ENCODE measurements around the gene FAAP100. TPM values are rescaled to one million over a fixed set of nuclear protein-coding genes. Genes with fewer than 3 reads are reported as not detected.

FAAP100 gene
- total RNA-seq, 2 experiments from 2014 or later, result 40.5 to 42.7 TPM

DNA sequence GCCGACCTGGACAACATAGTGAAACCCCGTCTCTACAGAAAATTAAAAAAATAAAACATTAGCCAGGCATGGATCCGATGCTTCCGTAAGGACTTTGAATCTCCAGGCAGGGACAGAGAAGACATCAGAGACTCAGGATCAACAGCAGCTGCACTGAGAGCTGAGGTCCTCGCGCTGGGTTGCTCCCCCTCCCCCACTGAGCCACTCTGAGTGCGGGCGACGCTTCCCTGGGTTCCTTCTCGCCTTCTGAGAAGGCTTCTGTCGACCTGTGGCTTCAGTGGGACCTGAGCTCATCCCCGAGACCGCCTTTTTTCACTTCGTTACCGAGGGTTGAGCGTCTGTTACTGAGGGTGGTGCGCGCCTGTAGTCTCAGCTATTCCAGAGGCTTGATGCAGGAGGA is 60.0 kb downstream of the FAAP100 start:
- CTCF ChIA-PET, result no interaction called here
- intact Hi-C loops (cut with micrococcal nuclease), result no loop called here
- TF ChIP-seq, protein P1, sequence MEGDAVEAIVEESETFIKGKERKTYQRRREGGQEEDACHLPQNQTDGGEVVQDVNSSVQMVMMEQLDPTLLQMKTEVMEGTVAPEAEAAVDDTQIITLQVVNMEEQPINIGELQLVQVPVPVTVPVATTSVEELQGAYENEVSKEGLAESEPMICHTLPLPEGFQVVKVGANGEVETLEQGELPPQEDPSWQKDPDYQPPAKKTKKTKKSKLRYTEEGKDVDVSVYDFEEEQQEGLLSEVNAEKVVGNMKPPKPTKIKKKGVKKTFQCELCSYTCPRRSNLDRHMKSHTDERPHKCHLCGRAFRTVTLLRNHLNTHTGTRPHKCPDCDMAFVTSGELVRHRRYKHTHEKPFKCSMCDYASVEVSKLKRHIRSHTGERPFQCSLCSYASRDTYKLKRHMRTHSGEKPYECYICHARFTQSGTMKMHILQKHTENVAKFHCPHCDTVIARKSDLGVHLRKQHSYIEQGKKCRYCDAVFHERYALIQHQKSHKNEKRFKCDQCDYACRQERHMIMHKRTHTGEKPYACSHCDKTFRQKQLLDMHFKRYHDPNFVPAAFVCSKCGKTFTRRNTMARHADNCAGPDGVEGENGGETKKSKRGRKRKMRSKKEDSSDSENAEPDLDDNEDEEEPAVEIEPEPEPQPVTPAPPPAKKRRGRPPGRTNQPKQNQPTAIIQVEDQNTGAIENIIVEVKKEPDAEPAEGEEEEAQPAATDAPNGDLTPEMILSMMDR (IDR thresholded peaks at IDR 0.05), result no peak
- peaks cover 2% of the 10 kb centered on the region for H3K27me3 Mint-ChIP-seq
- H3K9me3 Mint-ChIP-seq, result no peaks in the 10 kb centered on the region
- H3K36me3 Mint-ChIP-seq (ENCODE audit: low read depth), result no peaks in the 10 kb centered on the region
- DNase-seq (no peak), ATAC-seq (no peak)
- no peak overlapping the region for H3K4me3 Mint-ChIP-seq
- no peak overlapping the region for H3K27ac Mint-ChIP-seq
- POLR2A ChIA-PET, result interaction anchor here (1.0 to 4.2 kb wide), 2 partner anchors 9 to 16 kb away, joined by 3 to 20 read pairs; no protein-coding TSS in a partner anchor
- peaks cover 11% of the 10 kb centered on the region for H3K4me1 Mint-ChIP-seq (ENCODE audit: low read depth)

- Mint-ChIP-seq H3K36me3 (ENCODE audit: low read depth) (no peaks in the 10 kb centered on the region), H3K4me1 (ENCODE audit: low read depth) (peaks cover 11% of the 10 kb centered on the region), H3K9me3 (no peaks in the 10 kb centered on the region), H3K4me3 (no peak overlapping the region), H3K27ac (no peak overlapping the region), H3K27me3 (peaks cover 2% of the 10 kb centered on the region)
- CTCF ChIA-PET, result no interaction called here
- DNase-seq (no peak), ATAC-seq (no peak)
- TF ChIP-seq, protein P1 (IDR thresholded peaks at IDR 0.05), result no peak
- intact Hi-C loops (cut with micrococcal nuclease), result no loop called here
- POLR2A ChIA-PET, result interaction anchor here (4.2 kb wide), 1 partner anchor 16 kb away, joined by 20 read pairs; no protein-coding TSS in a partner anchor
These were observed 60.4 kb downstream of the FAAP100 start for GRCh38 chr17:81491761-81492160.

DNA sequence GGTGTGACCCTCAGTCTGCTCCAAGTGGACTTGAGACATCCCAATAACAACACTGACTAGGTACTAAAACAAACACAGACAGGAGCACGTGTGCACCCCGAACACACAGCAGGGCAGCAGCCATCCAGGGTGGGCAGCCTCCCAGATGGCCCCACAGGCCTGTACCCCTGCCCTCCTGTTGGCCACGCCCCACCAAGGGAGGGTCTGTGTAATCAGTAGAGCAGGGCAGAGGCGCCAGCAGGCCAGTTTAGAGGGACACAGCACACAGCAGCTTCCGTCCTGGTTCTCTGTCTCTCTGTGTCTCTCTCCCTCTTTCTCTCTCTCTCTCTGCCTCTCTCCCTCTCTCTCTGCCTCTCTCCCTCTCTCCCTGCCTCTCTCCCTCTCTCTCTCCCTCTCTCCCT is 61.0 kb downstream of the FAAP100 start:
- CTCF ChIA-PET, result no interaction called here
- DNase-seq (no peak), ATAC-seq (no peak)
- peaks cover 3% of the 10 kb centered on the region for H3K27me3 Mint-ChIP-seq
- H3K9me3 Mint-ChIP-seq, result no peaks in the 10 kb centered on the region
- H3K4me3 Mint-ChIP-seq, result no peak overlapping the region
- intact Hi-C loops (cut with micrococcal nuclease), result no loop called here
- H3K27ac Mint-ChIP-seq, result no peak overlapping the region
- POLR2A ChIA-PET, result interaction anchor here (4.2 kb wide), 1 partner anchor 17 kb away, joined by 20 read pairs; no protein-coding TSS in a partner anchor
- H3K4me1 Mint-ChIP-seq (ENCODE audit: low read depth), result peaks cover 15% of the 10 kb centered on the region
- TF ChIP-seq, protein P1 (IDR thresholded peaks at IDR 0.05), result no peak
- H3K36me3 Mint-ChIP-seq (ENCODE audit: low read depth), result no peaks in the 10 kb centered on the region

DNA sequence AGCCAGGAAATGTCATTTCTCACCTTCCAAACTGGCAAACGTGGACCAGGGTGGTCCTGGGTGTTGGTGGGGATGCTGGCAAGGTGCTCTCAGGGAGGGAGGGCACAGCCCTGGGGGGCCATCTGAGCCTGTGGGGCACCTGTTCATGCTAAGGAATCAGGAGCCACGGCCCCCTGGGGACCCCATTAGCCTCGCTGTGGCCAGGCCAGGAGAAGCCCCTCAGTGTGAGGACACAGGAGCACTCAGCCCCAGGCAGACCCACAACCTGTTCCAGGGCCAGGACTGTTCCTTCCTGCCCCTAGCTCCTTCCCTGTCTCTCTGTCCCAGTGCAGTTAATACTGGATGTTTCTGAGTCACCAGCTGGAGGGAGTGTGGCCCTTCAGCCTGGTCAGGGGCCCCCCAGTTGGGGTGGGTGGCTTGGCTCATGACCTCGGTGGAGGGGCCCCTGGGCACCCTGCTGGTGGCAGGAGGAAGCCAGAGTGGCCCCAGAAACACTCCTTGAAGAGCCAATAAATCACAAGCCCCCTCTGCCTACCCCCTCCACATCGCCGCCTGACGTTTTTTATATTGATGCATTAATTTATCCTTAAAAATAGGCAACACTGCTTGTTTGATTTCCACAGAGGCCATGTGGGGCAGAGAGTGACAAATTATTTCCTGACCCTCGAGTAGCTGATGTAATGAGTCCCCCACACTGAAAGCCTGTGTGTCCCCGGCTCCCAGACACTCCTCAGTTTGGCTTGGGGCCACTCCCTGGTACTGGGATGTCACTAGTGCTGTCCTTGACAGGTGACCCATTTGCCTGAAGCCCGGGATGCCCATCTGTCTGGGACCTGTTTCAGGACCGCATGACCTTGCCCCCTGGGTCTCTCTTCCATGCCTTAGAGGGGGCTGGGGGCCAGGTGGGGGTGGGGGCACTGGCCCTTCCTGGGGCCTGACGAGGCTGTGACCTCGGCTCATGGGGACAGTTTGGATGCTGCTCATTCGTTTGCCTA is 61.9 kb downstream of the FAAP100 start:
- DNase-seq, result no peak
- intact Hi-C loops (cut with micrococcal nuclease), result loop anchor here (10.0 kb wide), 1 partner anchor 195 kb away; the partner anchor contains the start of gene SLC38A10
- peaks cover 18% of the 10 kb centered on the region for H3K4me1 Mint-ChIP-seq (ENCODE audit: low read depth)
- CTCF ChIA-PET, result interaction anchor here (1.0 kb wide), 2 partner anchors 78 to 199 kb away, joined by 3 read pairs; no protein-coding TSS in a partner anchor
- H3K9me3 Mint-ChIP-seq, result no peaks in the 10 kb centered on the region
- TF ChIP-seq, protein P1 (IDR thresholded peaks at IDR 0.05), result no peak
- POLR2A ChIA-PET, result interaction anchor here (0.6 to 4.2 kb wide), 7 partner anchors 9 to 252 kb away, joined by 3 to 33 read pairs (median 7); partner anchors contain the start of gene ACTG1
- H3K36me3 Mint-ChIP-seq (ENCODE audit: low read depth), result no peaks in the 10 kb centered on the region
- H3K4me3 Mint-ChIP-seq, result peak overlapping the region; percentile 63
- peaks cover 6% of the 10 kb centered on the region for H3K27me3 Mint-ChIP-seq
- ATAC-seq, result no peak
- H3K27ac Mint-ChIP-seq, result peak overlapping the region; percentile 16

Other genes with a start within 250 kb of the FAAP100 start
- gene BAHCC1, start 156.9 kb downstream of the FAAP100 start, total RNA-seq, result under 1 TPM; 0.40 to 0.65 TPM
- 1,000 to 10,000 TPM; 4,606 to 4,756 TPM for gene ACTG1, start 39.6 kb downstream of the FAAP100 start, total RNA-seq
- gene FSCN2, start 24.0 kb downstream of the FAAP100 start, total RNA-seq, result under 1 TPM in 1 of 2 experiments, not detected in 1; 0.32 TPM
- gene NPLOC4, start 84.8 kb upstream of the FAAP100 start, total RNA-seq, result 10 to 100 TPM; 75.9 to 87.7 TPM
- gene TSPAN10, start 84.8 kb upstream of the FAAP100 start, total RNA-seq, result under 1 TPM; 0.18 to 0.22 TPM
- 10 to 100 TPM in 1 of 2 experiments, 1 to 10 TPM in 1; 8.9 to 11.4 TPM for gene PDE6G, start 104.2 kb upstream of the FAAP100 start, total RNA-seq
- 10 to 100 TPM; 50.1 to 52.6 TPM for gene OXLD1, start 114.3 kb upstream of the FAAP100 start, total RNA-seq
- gene CCDC137, start 114.4 kb upstream of the FAAP100 start, total RNA-seq, result 10 to 100 TPM; 34.1 to 37.2 TPM
- gene ARL16, start 131.4 kb upstream of the FAAP100 start, total RNA-seq, result 10 to 100 TPM; 22.3 to 23.5 TPM
- 100 to 1,000 TPM in 1 of 2 experiments, 10 to 100 TPM in 1; 98.9 to 113 TPM for gene HGS, start 131.7 kb upstream of the FAAP100 start, total RNA-seq
- 100 to 1,000 TPM; 149 to 152 TPM for gene MRPL12, start 151.0 kb upstream of the FAAP100 start, total RNA-seq
- gene SLC25A10, start 159.9 kb upstream of the FAAP100 start, total RNA-seq, result 10 to 100 TPM; 29.4 to 30.5 TPM

All from activated CD8-positive, alpha-beta T cell treated with anti-CD3 and anti-CD28 coated beads for 36 hours (primary cell).